A204.1 (cell line): ENCODE data around the gene GNAS.
"Not testable (repeated sequence)": the region's sequence is repeated elsewhere in the genome, so short reads cannot be mapped to it uniquely, and the experiment has no call there.

Experiments
- FAIRE-seq: peaks from 2 replicates; lab custom pipeline; 2012; peaks lifted over from hg19 to GRCh38; lab: Jason Lieb, UNC

Gene GNAS

GRCh38 chr20:58852543-58853271, at the start of gene GNAS:
Gene GNAS (plus strand): TSS chr20:58852716.
- no peak for FAIRE-seq

- no peak for FAIRE-seq
Observed at GRCh38 chr20:58803533-58803932, 49.0 kb upstream of the GNAS start.

- FAIRE-seq: no peak
Observed at GRCh38 chr20:58807801-58808200, 44.7 kb upstream of the GNAS start.

- FAIRE-seq: no peak
Observed at GRCh38 chr20:58808271-58809046, 44.1 kb upstream of the GNAS start.

- FAIRE-seq: no peak
Observed at GRCh38 chr20:58810116-58810878, 42.2 kb upstream of the GNAS start.

- no peak for FAIRE-seq
Observed at GRCh38 chr20:58810879-58811250, 41.7 kb upstream of the GNAS start.

- FAIRE-seq: no peak
Observed at GRCh38 chr20:58811334-58811733, 41.2 kb upstream of the GNAS start.

- FAIRE-seq: no peak
Observed at GRCh38 chr20:58813369-58813768, 39.1 kb upstream of the GNAS start.

GRCh38 chr20:58815448-58815847, 37.1 kb upstream of the GNAS start:
- no peak for FAIRE-seq

GRCh38 chr20:58816051-58816450, 36.5 kb upstream of the GNAS start:
- no peak for FAIRE-seq

GRCh38 chr20:58816957-58817651, 35.4 kb upstream of the GNAS start:
- no peak for FAIRE-seq

GRCh38 chr20:58817748-58818147, 34.8 kb upstream of the GNAS start:
- FAIRE-seq: no peak

- no peak for FAIRE-seq
Observed at GRCh38 chr20:58818586-58819285, 33.8 kb upstream of the GNAS start.

GRCh38 chr20:58819921-58820320, 32.6 kb upstream of the GNAS start:
- no peak for FAIRE-seq

- not testable (repeated sequence) for FAIRE-seq
Observed at GRCh38 chr20:58820515-58820914, 32.0 kb upstream of the GNAS start.

- no peak for FAIRE-seq
Observed at GRCh38 chr20:58822149-58822548, 30.4 kb upstream of the GNAS start.

- no peak for FAIRE-seq
Observed at GRCh38 chr20:58822748-58823730, 29.5 kb upstream of the GNAS start.

- FAIRE-seq: no peak
Observed at GRCh38 chr20:58824843-58825242, 27.7 kb upstream of the GNAS start.

- FAIRE-seq: no peak
Observed at GRCh38 chr20:58825450-58825849, 27.1 kb upstream of the GNAS start.

GRCh38 chr20:58826271-58826670, 26.2 kb upstream of the GNAS start:
- no peak for FAIRE-seq

GRCh38 chr20:58828136-58828535, 24.4 kb upstream of the GNAS start:
- no peak for FAIRE-seq
